GM12892 (cell line): ENCODE measurements around the gene CCR8.

ENCODE experiments used
- POLR2A ChIP-seq: IDR thresholded peaks from 2 replicates; pipeline ENCODE4 v1.6.1; 2011; ENCODE audit warnings: low read depth, low read length, control low read depth
- POLR2AphosphoS5 ChIP-seq: IDR thresholded peaks from 2 replicates; pipeline ENCODE4 v1.6.1; 2011; ENCODE audit warnings: low read depth, low read length, control low read depth
- TAF1 ChIP-seq: IDR thresholded peaks from 2 replicates; pipeline ENCODE4 v1.6.1; 2011; ENCODE audit warnings: low read depth, mild to moderate bottlenecking, control low read depth, low read length, borderline replicate concordance

- TF ChIP-seq POLR2A (no peak), POLR2AphosphoS5 (no peak), TAF1 (no peak)
These were observed 14.1 kb upstream of the CCR8 start for GRCh38 chr3:39315420-39315819.
